ENCODE measurements around the gene ABHD15. TPM values are rescaled to one million over a fixed set of nuclear protein-coding genes. Genes with fewer than 3 reads are reported as not detected.

Gene ABHD15
- total and polyA plus RNA-seq, 2 donors (not counting 3 experiments of a cell fraction or from before 2014, with no cell fraction given): 3.8 to 5.6 TPM

GRCh38 chr17:29585080-29585751 is 18.4 kb upstream of the ABHD15 start:
- no peaks in the 10 kb centered on the region for H3K9me3 ChIP-seq (replicated peaks; ENCODE audit: control insufficient read depth, insufficient read depth, low read length)
- H4K20me1 ChIP-seq (replicated peaks; ENCODE audit: control insufficient read depth, extremely low read depth, insufficient read depth, low read length): no peaks in the 10 kb centered on the region
- peaks cover 6 to 21% of the 10 kb centered on the region in 2 experiments for H3K36me3 ChIP-seq (ENCODE audit: control insufficient read depth in 2 of 2, extremely low read depth in 1 of 2, insufficient read depth in 2 of 2, low read length in 2 of 2)
- H3K9me1 ChIP-seq (replicated peaks; ENCODE audit: control insufficient read depth, extremely low read depth, insufficient read depth, low read length): no peaks in the 10 kb centered on the region
- TF ChIP-seq POLR2A (IDR thresholded peaks at IDR 0.05; ENCODE audit: low read depth, low read length) (peak; percentile 79), POLR2AphosphoS5 (IDR thresholded peaks at IDR 0.05; ENCODE audit: insufficient read depth, low read depth, low read length) (peak; percentile 85), MAX (IDR thresholded peaks at IDR 0.05; ENCODE audit: insufficient read depth, insufficient read length) (no peak), GATA2 (IDR thresholded peaks at IDR 0.05; ENCODE audit: insufficient read depth, insufficient read length, low read depth, low read length) (no peak), FOS (IDR thresholded peaks at IDR 0.05; ENCODE audit: borderline replicate concordance, insufficient read depth, low read length) (peak; percentile 54), MYC (IDR thresholded peaks at IDR 0.05; ENCODE audit: low read depth, low read length) (no peak), CTCF (IDR thresholded peaks at IDR 0.05; ENCODE audit: extremely low read depth in 1 of 2, insufficient read depth in 1 of 2, low read depth in 1 of 2, low read length in 2 of 2) (peak in 1 of 2 donors; percentile 53), EZH2 (IDR thresholded peaks at IDR 0.05; ENCODE audit: borderline replicate concordance, low read depth, low read length, severe bottlenecking) (no peak), JUN (IDR thresholded peaks at IDR 0.05; ENCODE audit: borderline replicate concordance, insufficient read depth, insufficient read length, low read depth) (peak; percentile 16)
- peaks cover 73% of the 10 kb centered on the region for H3K79me2 ChIP-seq (ENCODE audit: control insufficient read depth, insufficient read depth, low read length)
- ChIA-PET CTCF (interaction anchor here (0.9 to 4.2 kb wide), 5 partner anchors 9 to 32 kb away, joined by 3 to 27 read pairs (median 4); no protein-coding TSS in a partner anchor), POLR2A (no interaction called here)
- peak overlapping the region; percentile 72 for H3K9ac ChIP-seq (replicated peaks; ENCODE audit: extremely low read depth, insufficient read depth, low read length)
- DNase-seq (ENCODE audit: low read depth, low spot score) (peak; percentile 57), FAIRE-seq (peak; percentile 95)
- no peak overlapping the region for H2AFZ ChIP-seq (ENCODE audit: low read depth, low read length)
- TSS peak; percentile 88 for BruUV-seq (replicated peaks)
- peak overlapping the region; percentile 86 for H3K4me2 ChIP-seq (ENCODE audit: insufficient read depth, low read length)
- H3K4me1 ChIP-seq (ENCODE audit: control insufficient read depth, extremely low read depth, insufficient read depth, low read length): peaks cover 51% of the 10 kb centered on the region
- no peaks in the 10 kb centered on the region for H3K27me3 ChIP-seq (ENCODE audit: control insufficient read depth in 2 of 2, insufficient read depth in 2 of 2, low read length in 2 of 2)
- H3K4me3 ChIP-seq (replicated peaks in 1 of 3; ENCODE audit: insufficient read depth in 1 of 3, low read depth in 1 of 3, low read length in 3 of 3): peak overlapping the region in 1 of 3 experiments; percentile 38
- intact Hi-C loops (cut with micrococcal nuclease) (loop anchor here (5.0 kb wide), 1 partner anchor 193 kb away; the partner anchor contains the start of gene TAOK1), dilution Hi-C loops (cut with MboI; ENCODE audit: extremely low pct_ligation_motif_present, low sequenced_read_pairs) (no loop called here)
- peak overlapping the region; percentile 96 for H3K27ac ChIP-seq (ENCODE audit: insufficient read depth, low read depth, low read length)

All from endothelial cell of umbilical vein (primary cell).